ENCODE results near the gene LAMA3. TPM values are rescaled to one million over a fixed set of nuclear protein-coding genes. Genes with fewer than 3 reads are reported as not detected.

The LAMA3 gene
- total RNA-seq, 1 donor = 5.2 TPM

- H3K4me3 ChIP-seq (ENCODE audit: low read depth, low read length) = no peak overlapping the region
- TF ChIP-seq CTCF (IDR thresholded peaks at IDR 0.05; ENCODE audit: insufficient read depth, low read depth, low read length) = no peak
- no peak for DNase-seq (ENCODE audit: low read depth)
Observed at GRCh38 chr18:23703987-23704384, 14.7 kb downstream of the LAMA3 start.

- H3K4me3 ChIP-seq (ENCODE audit: low read depth, low read length) = no peak overlapping the region
- peak; percentile 24 for DNase-seq (ENCODE audit: low read depth)
- TF ChIP-seq CTCF (IDR thresholded peaks at IDR 0.05; ENCODE audit: insufficient read depth, low read depth, low read length) = no peak
Observed at GRCh38 chr18:23704806-23705205, 15.6 kb downstream of the LAMA3 start.

GRCh38 chr18:23706971-23707640 lies 17.9 kb downstream of the LAMA3 start:
- DNase-seq (ENCODE audit: low read depth) = no peak
- no peak overlapping the region for H3K4me3 ChIP-seq (ENCODE audit: low read depth, low read length)
- TF ChIP-seq CTCF (IDR thresholded peaks at IDR 0.05; ENCODE audit: insufficient read depth, low read depth, low read length) = no peak

- H3K4me3 ChIP-seq (ENCODE audit: low read depth, low read length) = no peak overlapping the region
- peak; percentile 82 for DNase-seq (ENCODE audit: low read depth)
- no peak for TF ChIP-seq CTCF (IDR thresholded peaks at IDR 0.05; ENCODE audit: insufficient read depth, low read depth, low read length)
Observed at GRCh38 chr18:23710068-23710527, 20.8 kb downstream of the LAMA3 start.

GRCh38 chr18:23710946-23711345 lies 21.7 kb downstream of the LAMA3 start:
- no peak overlapping the region for H3K4me3 ChIP-seq (ENCODE audit: low read depth, low read length)
- no peak for TF ChIP-seq CTCF (IDR thresholded peaks at IDR 0.05; ENCODE audit: insufficient read depth, low read depth, low read length)
- DNase-seq (ENCODE audit: low read depth) = no peak

- no peak for TF ChIP-seq CTCF (IDR thresholded peaks at IDR 0.05; ENCODE audit: insufficient read depth, low read depth, low read length)
- DNase-seq (ENCODE audit: low read depth) = no peak
Observed at GRCh38 chr18:23711426-23711825, 22.2 kb downstream of the LAMA3 start.

GRCh38 chr18:23712445-23712844 lies 23.2 kb downstream of the LAMA3 start:
- DNase-seq (ENCODE audit: low read depth) = no peak
- no peak overlapping the region for H3K4me3 ChIP-seq (ENCODE audit: low read depth, low read length)
- no peak for TF ChIP-seq CTCF (IDR thresholded peaks at IDR 0.05; ENCODE audit: insufficient read depth, low read depth, low read length)

More at GRCh38 chr18:23711426-23711825, 22.2 kb downstream of the LAMA3 start:
- no peak overlapping the region for H3K4me3 ChIP-seq (ENCODE audit: low read depth, low read length)
